Liver (tissue), 9 donors: Measurements from ENCODE around the gene PRAMEF5. TPM values are rescaled to one million over a fixed set of nuclear protein-coding genes. Genes with fewer than 3 reads are reported as not detected.
"Not testable (repeated sequence)": the region's sequence is repeated elsewhere in the genome, so short reads cannot be mapped to it uniquely, and the experiment has no call there.

Experiments
- DNase-seq: peaks from one replicate; pipeline ENCODE4 v3.0.0-alpha.2; 2017; ENCODE audit warnings: low spot score
- H3K27ac ChIP-seq, 2 donors: one replicate each; pipeline ENCODE4 v1.7.0; 2013; ENCODE audit warnings: inconsistent platforms in 2 of 2, low read length in 2 of 2, control low read depth in 1 of 2, low read depth in 1 of 2, mild to moderate bottlenecking in 1 of 2
- H3K27me3 ChIP-seq, 4 donors: one replicate each; pipeline versions ENCODE4 v1.6.1 to v1.7.0; 2013; ENCODE audit warnings: low read length in 3 of 4, inconsistent platforms in 1 of 4, mild to moderate bottlenecking in 1 of 4, moderate library complexity in 1 of 4; ENCODE audit not compliant: control insufficient read depth in 4 of 4, insufficient read depth in 4 of 4
- H3K36me3 ChIP-seq, 4 donors: one replicate each; pipeline versions ENCODE4 v1.6.1 to v1.7.0; 2013; ENCODE audit warnings: low read length in 3 of 4, mild to moderate bottlenecking in 3 of 4, low read depth in 1 of 4, moderate library complexity in 1 of 4; ENCODE audit not compliant: control insufficient read depth in 4 of 4, insufficient read depth in 3 of 4
- H3K4me1 ChIP-seq, 4 donors: one replicate each; pipeline versions ENCODE4 v1.6.1 to v1.7.0; 2013; ENCODE audit warnings: low read length in 3 of 4, mild to moderate bottlenecking in 3 of 4, moderate library complexity in 1 of 4; ENCODE audit not compliant: control insufficient read depth in 4 of 4, insufficient read depth in 4 of 4
- H3K4me3 ChIP-seq, 3 donors: one replicate each; pipeline versions ENCODE4 v1.6.1 to v1.7.0; 2013; ENCODE audit warnings: low read length in 3 of 3, control low read depth in 1 of 3, low read depth in 1 of 3, mild to moderate bottlenecking in 1 of 3
- H3K9ac ChIP-seq, 2 donors: one replicate each; pipeline ENCODE4 v1.7.0; 2013; ENCODE audit warnings: low read length in 2 of 2, mild to moderate bottlenecking in 2 of 2, moderate library complexity in 2 of 2, control low read depth in 1 of 2, low read depth in 1 of 2
- H3K9me3 ChIP-seq, 4 donors: one replicate each; pipeline versions ENCODE4 v1.6.1 to v1.7.0; 2013; ENCODE audit warnings: low read length in 3 of 4; ENCODE audit not compliant: control insufficient read depth in 4 of 4
- EGR1 ChIP-seq, 2 donors: IDR thresholded peaks; 2 replicates each; pipeline ENCODE4 v1.6.1; 2016 to 2018; ENCODE audit warnings: antibody characterized with exemption in 2 of 2, low read depth in 2 of 2
- GABPA ChIP-seq, 2 donors: IDR thresholded peaks in 1 of 2; conservative IDR thresholded peaks in 1 of 2; 2 replicates each; pipeline ENCODE4 v1.6.1; 2016; ENCODE audit warnings: antibody characterized with exemption in 2 of 2, mild to moderate bottlenecking in 1 of 2, moderate library complexity in 1 of 2
- HNF4A ChIP-seq, 2 donors: conservative IDR thresholded peaks; 2 replicates each; pipeline ENCODE4 v1.6.1; 2016; ENCODE audit warnings: antibody characterized with exemption in 2 of 2, mild to moderate bottlenecking in 2 of 2
- JUND ChIP-seq, 2 donors: IDR thresholded peaks; 2 replicates each; pipeline ENCODE4 v1.6.1; 2016; ENCODE audit warnings: antibody characterized with exemption in 2 of 2
- RXRA ChIP-seq, 2 donors: IDR thresholded peaks; 2 replicates each; pipeline ENCODE4 v1.6.1; 2017 to 2018; ENCODE audit warnings: antibody characterized with exemption in 2 of 2, mild to moderate bottlenecking in 1 of 2
- SP1 ChIP-seq: IDR thresholded peaks from 2 replicates; pipeline ENCODE4 v1.6.1; 2018; ENCODE audit warnings: antibody characterized with exemption, mild to moderate bottlenecking
- YY1 ChIP-seq: IDR thresholded peaks from 2 replicates; pipeline ENCODE4 v1.6.1; 2016; ENCODE audit warnings: antibody characterized with exemption, mild to moderate bottlenecking
- ZBTB33 ChIP-seq: IDR thresholded peaks from 2 replicates; pipeline ENCODE4 v1.6.1; 2016; ENCODE audit warnings: antibody characterized with exemption
- WGBS: extraction: QIAGEN DNeasy Blood & Tissue Kit; methylation state at CpG from one replicate; pipeline ENCODE4 v1.1.7; 2013; 5-methylcytosine and 5-hydroxymethylcytosine counted together
- polyA plus RNA-seq, 2 donors: library from polyadenylated mRNA; stranded (reverse) in 1 of 2; unstranded in 1 of 2; fragments of 200-250 nt in 1 of 2; fragments of >200 nt in 1 of 2; fragmentation: Nextera tagmentation in 1 of 2; extraction: Ambion mirVana in 1 of 2; gene quantifications; one replicate each; pipeline versions ENCODE4 v1.2.1 to v1.2.3, GENCODE V29; 2013 to 2015
- total RNA-seq, 2 donors: library from RNA; depleted of rRNA; stranded (reverse); fragments of >200 nt; gene quantifications; one replicate each; pipeline ENCODE4 v1.2.3, GENCODE V29; 2014
- donor health status: healthy.
- donor health status: healthy.
- donor health status: healthy.
- donor health status: healthy.
- donor health status: healthy.

Gene PRAMEF5
- total and polyA plus RNA-seq, 4 donors, result not detected

- Histone ChIP-seq H3K27ac (peak overlapping the region; percentile 48 to 60), H3K4me1 (peaks cover 0 to 10% (median 2%) of the 10 kb centered on the region in 4 donors)
- WGBS, result 15% methylated on average over 1 of the region's 1 CpG
- DNase-seq, H3K4me3 ChIP-seq, H3K27me3 ChIP-seq, H3K9me3 ChIP-seq, H3K36me3 ChIP-seq, H3K9ac ChIP-seq: not testable (repeated sequence)
- peak; percentile 24 to 33 for TF ChIP-seq JUND (IDR thresholded peaks at IDR 0.05)
- TF ChIP-seq HNF4A (conservative IDR thresholded peaks at IDR 0.05), result peak in 1 of 2 donors; percentile 53
- peak in 1 of 2 donors; percentile 48 for TF ChIP-seq RXRA (IDR thresholded peaks at IDR 0.05)
- TF ChIP-seq SP1, result peak; percentile 40
- peak in 1 of 2 donors; percentile 10 for TF ChIP-seq GABPA (IDR thresholded peaks at IDR 0.05 in 1 of 2, conservative IDR thresholded peaks at IDR 0.05 in 1 of 2)
- TF ChIP-seq EGR1 (IDR thresholded peaks at IDR 0.05; ENCODE audit: low read depth in 2 of 2), result peak in 1 of 2 donors; percentile 9
- TF ChIP-seq ZBTB33, result peak; percentile 21
- TF ChIP-seq YY1, result peak; percentile 7
These were observed 19.9 kb upstream of the PRAMEF5 start for GRCh38 chr1:13234057-13234456.

GRCh38 chr1:13237572-13237971, 16.4 kb upstream of the PRAMEF5 start:
- H3K27ac ChIP-seq, H3K4me3 ChIP-seq, H3K36me3 ChIP-seq, H3K27me3 ChIP-seq, H3K9ac ChIP-seq, DNase-seq, H3K9me3 ChIP-seq: not testable (repeated sequence)
- WGBS, result 81% methylated on average over 4 of the region's 4 CpGs
- H3K4me1 ChIP-seq, result peaks cover 0 to 10% (median 2%) of the 10 kb centered on the region in 4 donors

- 85% methylated on average over 4 of the region's 4 CpGs for WGBS
- DNase-seq, H3K4me1 ChIP-seq, H3K36me3 ChIP-seq, H3K9ac ChIP-seq, H3K27me3 ChIP-seq, H3K27ac ChIP-seq, H3K4me3 ChIP-seq, H3K9me3 ChIP-seq: not testable (repeated sequence)
These were observed 14.4 kb upstream of the PRAMEF5 start for GRCh38 chr1:13239633-13240032.

GRCh38 chr1:13243536-13244263, 10.3 kb upstream of the PRAMEF5 start:
- H3K27ac ChIP-seq, H3K27me3 ChIP-seq, H3K4me1 ChIP-seq, H3K9me3 ChIP-seq, H3K4me3 ChIP-seq, H3K36me3 ChIP-seq, H3K9ac ChIP-seq, DNase-seq: not testable (repeated sequence)
- 86% methylated on average over 9 of the region's 9 CpGs for WGBS

- WGBS, result 80% methylated on average over 5 of the region's 5 CpGs
- not testable (repeated sequence) for H3K27me3 ChIP-seq, DNase-seq, H3K9me3 ChIP-seq, H3K27ac ChIP-seq, H3K36me3 ChIP-seq, H3K9ac ChIP-seq, H3K4me3 ChIP-seq, H3K4me1 ChIP-seq
These were observed 8.0 kb upstream of the PRAMEF5 start for GRCh38 chr1:13245841-13246553.

GRCh38 chr1:13246554-13246871, 7.5 kb upstream of the PRAMEF5 start:
- not testable (repeated sequence) for DNase-seq, H3K4me3 ChIP-seq, H3K27me3 ChIP-seq, H3K9ac ChIP-seq, H3K27ac ChIP-seq, H3K36me3 ChIP-seq, H3K9me3 ChIP-seq, H3K4me1 ChIP-seq
- 86% methylated on average over 2 of the region's 2 CpGs for WGBS
